ENCODE results near the gene ITIH3. TPM values are rescaled to one million over a fixed set of nuclear protein-coding genes. Genes with fewer than 3 reads are reported as not detected.

The ITIH3 gene
- 0.95 and 0.98 TPM in 2 replicates for total RNA-seq

GRCh38 chr3:52794612-52795099 is at the start of gene ITIH3:
Gene ITIH3 (plus strand): TSS chr3:52794796. CDS start chr3:52794804, 8 bp downstream.

GRCh38 chr3:52770496-52771333 is 23.9 kb upstream of the ITIH3 start, which contains the start of gene NEK4:
Gene NEK4 (minus strand): TSS chr3:52770940. CDS start chr3:52770746, 194 bp downstream.

GRCh38 chr3:52777127-52777958 is 17.3 kb upstream of the ITIH3 start, which contains the start of gene ITIH1:
Gene ITIH1 (plus strand): TSS chr3:52777599. CDS start chr3:52777616, 17 bp downstream.

GRCh38 chr3:52830535-52831258 is 36.1 kb downstream of the ITIH3 start, which contains the start of gene ITIH4:
Gene ITIH4 (minus strand): TSS chr3:52830672. CDS start chr3:52830642, 30 bp downstream.

GRCh38 chr3:52834871-52835501 is 40.4 kb downstream of the ITIH3 start, which contains the start of gene MUSTN1:
Gene MUSTN1 (minus strand): TSS chr3:52835019. CDS start chr3:52834948, 71 bp downstream.

Other genes starting within 250 kb of the ITIH3 start
- 47.9 and 65.7 TPM in 2 replicates for gene PBRM1, start 108.9 kb upstream of the ITIH3 start, total RNA-seq
- gene GNL3, start 108.8 kb upstream of the ITIH3 start, total RNA-seq = 56.9 and 92.1 TPM in 2 replicates
- 42.4 and 48.1 TPM in 2 replicates for gene GLT8D1, start 89.0 kb upstream of the ITIH3 start, total RNA-seq
- gene SPCS1, start 88.7 kb upstream of the ITIH3 start, total RNA-seq = 28.9 and 29.0 TPM in 2 replicates
- gene NEK4, start 23.9 kb upstream of the ITIH3 start, total RNA-seq = 8.0 and 16.2 TPM in 2 replicates
- not detected in 2 replicates for gene ITIH1, start 17.2 kb upstream of the ITIH3 start, total RNA-seq
- 0.33 and 0.43 TPM in 2 replicates for gene ITIH4, start 35.9 kb downstream of the ITIH3 start, total RNA-seq
- 0.11 TPM in 1 of 2 replicates, not detected in the other for gene MUSTN1, start 40.2 kb downstream of the ITIH3 start, total RNA-seq
- 9.4 and 10.0 TPM in 2 replicates for gene STIMATE, start 102.8 kb downstream of the ITIH3 start, total RNA-seq

Data from dermis lymphatic vessel endothelial cell (primary cell).